Cardiac fibroblast (primary cell): ENCODE measurements around the gene SYNDIG1.
A peak's percentile ranks its signal among the peaks of the same experiment; 100 is the strongest.

Experiments used
- DNase-seq, 2 donors: peaks; one replicate each; pipeline versions ENCODE4 v3.0.0 to v3.0.0-alpha.2; 2010; ENCODE audit warnings: low read depth in 2 of 2
- H3K4me3 ChIP-seq, 2 donors: replicated peaks in 1 of 2; 1 replicate in 1 of 2; 2 replicates in 1 of 2; pipeline ENCODE4 v1.5.1; 2011; ENCODE audit warnings: low read depth in 2 of 2, low read length in 2 of 2, mild to moderate bottlenecking in 2 of 2, moderate library complexity in 1 of 2
- TF ChIP-seq, protein P1 (sequence below): IDR thresholded peaks from one replicate; pipeline ENCODE4 v1.5.1; 2011; ENCODE audit warnings: low read depth, mild to moderate bottlenecking, low read length, inconsistent platforms

SYNDIG1 gene

DNA sequence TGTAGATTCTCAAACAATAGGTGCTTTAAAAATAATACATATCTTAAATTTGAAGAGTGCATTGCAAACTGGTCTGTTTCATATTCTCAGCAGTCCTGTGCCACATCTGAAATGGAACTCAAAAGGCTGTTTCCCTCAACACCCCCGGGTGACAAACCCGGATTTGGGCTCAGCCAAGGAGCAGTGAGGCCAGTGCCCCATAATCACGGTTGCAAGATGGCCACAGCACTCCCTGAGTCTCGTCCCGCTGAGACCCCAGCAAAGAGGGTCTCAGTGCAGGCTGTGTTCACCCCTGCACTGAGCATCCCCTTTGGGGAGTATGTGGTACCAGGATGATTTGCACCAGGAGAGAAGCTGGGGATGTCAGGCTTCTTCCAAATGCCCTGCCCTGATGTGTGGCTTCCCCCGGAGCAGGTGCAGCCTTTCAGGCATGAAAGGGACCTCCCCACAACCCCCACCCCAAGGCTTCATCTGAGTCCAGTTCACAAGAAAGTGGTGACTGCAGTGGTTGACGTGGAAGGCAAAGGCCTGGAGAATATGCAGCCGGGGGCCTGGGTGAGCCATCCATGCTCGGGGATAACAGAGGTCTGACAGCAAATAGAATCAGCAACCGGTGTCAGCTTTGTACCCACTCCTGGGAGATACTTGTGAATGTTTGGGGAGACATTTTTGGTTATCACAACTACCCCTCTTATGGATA lies 202.9 kb downstream of the SYNDIG1 start:
- TF ChIP-seq, protein P1, sequence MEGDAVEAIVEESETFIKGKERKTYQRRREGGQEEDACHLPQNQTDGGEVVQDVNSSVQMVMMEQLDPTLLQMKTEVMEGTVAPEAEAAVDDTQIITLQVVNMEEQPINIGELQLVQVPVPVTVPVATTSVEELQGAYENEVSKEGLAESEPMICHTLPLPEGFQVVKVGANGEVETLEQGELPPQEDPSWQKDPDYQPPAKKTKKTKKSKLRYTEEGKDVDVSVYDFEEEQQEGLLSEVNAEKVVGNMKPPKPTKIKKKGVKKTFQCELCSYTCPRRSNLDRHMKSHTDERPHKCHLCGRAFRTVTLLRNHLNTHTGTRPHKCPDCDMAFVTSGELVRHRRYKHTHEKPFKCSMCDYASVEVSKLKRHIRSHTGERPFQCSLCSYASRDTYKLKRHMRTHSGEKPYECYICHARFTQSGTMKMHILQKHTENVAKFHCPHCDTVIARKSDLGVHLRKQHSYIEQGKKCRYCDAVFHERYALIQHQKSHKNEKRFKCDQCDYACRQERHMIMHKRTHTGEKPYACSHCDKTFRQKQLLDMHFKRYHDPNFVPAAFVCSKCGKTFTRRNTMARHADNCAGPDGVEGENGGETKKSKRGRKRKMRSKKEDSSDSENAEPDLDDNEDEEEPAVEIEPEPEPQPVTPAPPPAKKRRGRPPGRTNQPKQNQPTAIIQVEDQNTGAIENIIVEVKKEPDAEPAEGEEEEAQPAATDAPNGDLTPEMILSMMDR, result no peak
- DNase-seq, result no peak
- H3K4me3 ChIP-seq, result no peak overlapping the region

DNA sequence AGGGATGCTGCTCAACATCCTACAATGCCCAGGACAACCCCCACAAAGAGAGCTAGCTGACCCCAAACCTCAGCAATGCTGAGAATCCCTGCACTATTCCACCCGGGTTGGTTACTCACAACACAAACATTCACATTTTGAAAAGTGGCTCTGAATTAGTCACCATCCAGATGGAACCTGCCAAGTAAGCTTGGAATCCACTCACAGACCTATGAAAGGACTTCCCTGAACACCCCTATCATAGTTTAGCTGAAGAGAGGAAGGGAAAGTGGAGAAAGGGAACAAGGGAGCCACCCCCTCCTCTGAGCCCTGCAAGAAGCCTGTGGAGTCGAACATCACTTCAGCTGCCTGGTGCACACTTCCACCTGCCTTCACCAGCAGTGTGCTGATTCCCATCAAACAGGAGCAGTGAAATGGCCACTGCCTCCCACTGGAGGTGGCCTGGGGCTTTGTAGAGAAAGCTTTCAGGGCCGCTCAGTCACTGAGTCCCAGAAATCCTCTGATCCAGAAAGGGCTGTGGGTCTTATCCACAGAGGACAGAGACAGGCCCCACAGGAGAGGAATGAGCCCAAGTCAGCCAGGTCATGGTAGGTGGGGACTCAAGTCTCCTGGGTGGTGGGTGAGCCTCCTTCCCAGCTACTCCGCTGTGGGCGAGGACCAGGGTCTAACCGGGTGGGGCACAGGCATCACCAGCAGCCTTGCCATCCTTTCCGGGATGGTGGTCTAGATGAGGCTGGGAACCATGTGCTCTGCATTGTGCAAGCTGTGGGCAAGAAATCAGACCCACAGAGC lies 203.7 kb downstream of the SYNDIG1 start:
- DNase-seq, result peak; percentile 92 to 96
- TF ChIP-seq, protein P1, result no peak
- no peak overlapping the region for H3K4me3 ChIP-seq

DNA sequence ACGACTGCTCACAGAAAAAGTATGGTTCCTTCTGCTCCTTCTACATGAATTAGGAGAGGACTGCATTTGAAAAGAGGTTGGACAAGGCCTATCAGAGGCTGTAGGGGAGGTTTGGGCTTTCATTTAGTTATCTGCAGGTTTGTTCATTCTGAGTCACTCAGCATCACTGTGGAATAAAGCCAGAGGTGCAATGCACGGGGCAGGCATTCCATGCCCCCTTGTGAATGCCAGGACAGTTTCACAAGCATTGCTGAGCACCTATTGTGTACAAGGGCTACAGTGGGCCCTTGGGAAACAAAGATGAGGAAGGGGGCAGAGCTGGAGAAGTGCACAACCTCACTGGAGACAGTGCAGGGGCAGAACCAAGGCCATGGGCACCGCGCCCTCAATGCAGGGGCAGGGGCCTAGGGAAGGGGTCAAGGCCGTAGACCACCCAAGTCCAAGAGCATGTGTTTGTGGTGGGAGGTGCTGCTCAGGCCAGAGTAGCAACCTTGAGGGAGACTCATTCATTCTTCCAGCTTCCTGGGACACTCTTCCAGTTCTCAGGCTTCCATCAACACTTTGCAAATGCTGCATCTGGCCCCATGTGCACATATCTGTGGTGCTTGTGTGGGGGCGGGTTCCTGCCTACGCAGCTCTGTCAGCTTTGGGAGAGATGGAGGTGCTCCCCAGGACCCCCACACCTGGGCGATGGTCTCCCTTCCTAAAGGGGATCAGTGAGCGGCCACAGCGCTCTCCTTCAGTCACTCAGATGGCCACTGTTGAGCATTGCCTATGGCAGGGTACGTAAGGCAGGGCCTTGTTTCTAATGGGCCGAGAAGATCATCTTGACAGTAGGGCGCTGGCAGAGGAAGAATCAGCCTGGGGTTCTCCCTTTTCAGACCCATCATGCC lies 204.5 kb downstream of the SYNDIG1 start:
- H3K4me3 ChIP-seq, result no peak overlapping the region
- TF ChIP-seq, protein P1, result no peak
- peak; percentile 68 to 75 for DNase-seq

DNA sequence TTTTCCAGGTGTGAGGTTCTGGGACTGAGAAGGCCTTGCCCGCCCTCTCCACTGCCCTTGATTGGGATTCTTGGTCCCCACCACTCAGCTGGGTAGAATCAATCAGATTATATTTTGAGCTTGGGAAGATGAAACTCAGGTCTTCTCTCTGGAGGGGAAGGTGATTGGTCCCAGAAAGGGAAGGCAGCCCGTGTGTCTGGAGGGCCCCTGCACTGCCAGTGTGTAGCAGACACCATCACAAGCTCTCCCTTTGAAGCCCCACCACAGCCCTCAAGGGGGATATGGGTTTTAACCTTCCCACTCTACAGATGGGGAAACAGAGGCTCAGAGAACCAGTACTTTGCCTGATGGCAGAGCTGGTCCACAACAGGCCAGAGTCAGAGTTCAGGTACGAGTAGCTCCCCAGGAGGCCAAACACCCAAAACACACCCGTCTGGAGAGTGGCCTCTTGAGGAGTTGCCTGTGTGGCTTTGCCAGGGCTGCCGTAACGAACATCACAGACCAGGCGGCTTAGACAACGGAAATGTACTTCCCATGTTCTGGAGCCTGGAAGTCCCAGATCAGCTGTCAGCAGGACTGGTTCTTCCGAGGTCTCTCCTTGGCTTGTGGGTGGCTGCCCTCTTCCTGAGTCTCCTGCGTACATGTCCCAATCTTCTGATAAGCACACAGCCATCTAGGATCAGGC lies 205.6 kb downstream of the SYNDIG1 start:
- TF ChIP-seq, protein P1, result no peak
- H3K4me3 ChIP-seq, result no peak overlapping the region
- no peak for DNase-seq

DNA sequence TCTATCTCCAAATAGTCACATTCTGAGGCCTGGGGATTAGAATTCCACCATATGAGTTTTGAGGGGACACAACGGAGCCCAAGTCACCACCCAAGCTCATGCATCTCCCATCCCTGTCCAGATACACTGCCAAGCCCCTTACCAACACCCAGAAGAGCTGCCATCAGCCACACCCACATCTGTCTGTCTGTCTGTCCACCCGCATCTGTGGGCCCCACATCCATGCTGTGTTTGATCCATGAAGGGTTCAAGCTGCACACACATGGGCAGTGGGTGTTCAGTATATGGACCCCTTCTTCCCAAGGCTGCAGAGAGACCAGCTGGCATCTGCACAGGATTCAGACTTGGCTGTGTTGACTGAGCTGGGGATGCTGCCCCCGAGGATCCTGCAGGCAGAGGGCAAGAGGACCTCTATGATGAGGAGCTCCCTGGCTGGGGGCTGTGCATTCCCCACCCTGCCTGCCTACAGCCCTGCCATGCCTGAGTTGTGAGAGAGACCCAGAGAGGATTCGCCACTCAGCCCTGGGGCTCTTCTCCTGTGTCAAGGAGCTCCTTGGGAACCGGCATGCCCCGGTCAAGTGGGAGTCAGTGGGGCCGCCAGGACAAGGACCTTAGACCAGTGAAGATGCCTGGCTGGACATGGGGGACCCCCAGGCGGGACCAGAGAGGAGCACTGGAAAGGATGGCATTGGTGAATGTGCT lies 206.4 kb downstream of the SYNDIG1 start:
- TF ChIP-seq, protein P1, result no peak
- no peak overlapping the region for H3K4me3 ChIP-seq
- no peak for DNase-seq
